ENCODE data around the gene TNNI3K.
"Not testable (repeated sequence)": the region's sequence is repeated elsewhere in the genome, so short reads cannot be mapped to it uniquely, and the experiment has no call there.

Gene TNNI3K, protein sequence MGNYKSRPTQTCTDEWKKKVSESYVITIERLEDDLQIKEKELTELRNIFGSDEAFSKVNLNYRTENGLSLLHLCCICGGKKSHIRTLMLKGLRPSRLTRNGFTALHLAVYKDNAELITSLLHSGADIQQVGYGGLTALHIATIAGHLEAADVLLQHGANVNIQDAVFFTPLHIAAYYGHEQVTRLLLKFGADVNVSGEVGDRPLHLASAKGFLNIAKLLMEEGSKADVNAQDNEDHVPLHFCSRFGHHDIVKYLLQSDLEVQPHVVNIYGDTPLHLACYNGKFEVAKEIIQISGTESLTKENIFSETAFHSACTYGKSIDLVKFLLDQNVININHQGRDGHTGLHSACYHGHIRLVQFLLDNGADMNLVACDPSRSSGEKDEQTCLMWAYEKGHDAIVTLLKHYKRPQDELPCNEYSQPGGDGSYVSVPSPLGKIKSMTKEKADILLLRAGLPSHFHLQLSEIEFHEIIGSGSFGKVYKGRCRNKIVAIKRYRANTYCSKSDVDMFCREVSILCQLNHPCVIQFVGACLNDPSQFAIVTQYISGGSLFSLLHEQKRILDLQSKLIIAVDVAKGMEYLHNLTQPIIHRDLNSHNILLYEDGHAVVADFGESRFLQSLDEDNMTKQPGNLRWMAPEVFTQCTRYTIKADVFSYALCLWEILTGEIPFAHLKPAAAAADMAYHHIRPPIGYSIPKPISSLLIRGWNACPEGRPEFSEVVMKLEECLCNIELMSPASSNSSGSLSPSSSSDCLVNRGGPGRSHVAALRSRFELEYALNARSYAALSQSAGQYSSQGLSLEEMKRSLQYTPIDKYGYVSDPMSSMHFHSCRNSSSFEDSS

GRCh38 chr1:74235153-74235552 is at the start of gene TNNI3K:
Gene TNNI3K, plus strand, starts transcription at chr1:74235387. Its CDS starts 65 bp downstream, at chr1:74235452.
- no peak for DNase-seq

- no peak for DNase-seq
Measured at GRCh38 chr1:74193908-74194307, 41.3 kb upstream of the TNNI3K start.

GRCh38 chr1:74195339-74195738 is 39.8 kb upstream of the TNNI3K start:
- no peak for DNase-seq

DNA sequence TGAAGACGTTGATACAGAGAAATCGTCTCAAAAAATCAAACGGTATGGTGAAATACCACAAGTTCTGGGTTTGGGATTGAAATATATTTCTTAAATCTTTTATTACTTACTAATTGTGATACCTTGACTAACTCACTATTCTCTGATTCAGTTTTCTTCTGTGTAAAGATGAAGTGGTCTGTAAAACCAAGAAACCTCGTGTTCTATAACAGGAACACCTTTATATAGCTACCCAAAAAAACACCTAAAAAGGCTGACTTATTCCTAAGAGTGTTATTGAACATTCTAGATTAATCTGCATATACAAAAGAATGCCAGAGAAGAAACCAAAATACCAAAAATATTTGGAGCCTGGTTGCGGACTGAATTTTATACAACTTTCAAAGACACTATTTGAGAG is 37.9 kb upstream of the TNNI3K start:
- no peak for DNase-seq

DNA sequence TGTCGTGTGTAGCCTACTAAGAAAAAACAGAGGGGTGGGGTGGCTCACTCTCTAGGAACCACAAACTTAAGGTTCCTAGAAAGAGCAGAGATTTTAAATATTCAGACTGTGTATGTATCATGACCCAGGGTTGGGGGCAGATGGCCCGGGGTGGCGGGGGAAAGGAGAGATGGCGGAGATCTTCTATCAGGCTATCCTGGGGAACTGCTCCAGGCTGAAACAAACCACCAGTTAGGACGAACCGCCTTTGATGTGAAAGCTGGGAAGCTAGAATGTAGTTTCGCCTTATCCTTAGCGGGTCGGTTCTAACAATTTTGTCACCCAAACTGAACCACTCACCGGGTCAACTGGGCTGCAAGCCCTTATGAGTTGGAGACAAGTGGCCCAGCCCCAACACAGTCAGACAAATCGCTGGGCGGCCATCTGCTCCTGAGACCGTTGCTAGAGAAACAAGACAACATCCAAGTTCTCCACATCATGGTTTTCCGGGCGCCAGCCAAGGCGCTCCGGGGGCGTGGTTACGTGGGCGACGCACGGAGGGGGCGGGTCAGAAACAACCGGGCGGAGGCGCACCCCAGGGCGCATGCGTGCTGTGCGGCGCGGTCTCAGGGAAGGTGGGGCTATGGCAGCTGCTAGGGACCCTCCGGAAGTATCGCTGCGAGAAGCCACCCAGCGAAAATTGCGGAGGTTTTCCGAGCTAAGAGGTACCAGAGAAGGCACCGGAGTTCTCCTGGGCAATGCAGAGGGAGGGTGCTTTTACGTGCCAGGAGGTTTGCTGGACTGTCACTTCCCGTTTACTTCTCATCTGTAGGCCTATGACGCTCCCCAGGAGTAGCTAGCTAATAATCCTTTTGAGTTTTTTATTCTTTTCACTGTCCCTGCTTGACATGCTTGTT is 37.3 kb upstream of the TNNI3K start, which contains the start of the genes FPGT and LRRIQ3:
TSS of gene FPGT (plus strand) at position 586 of the 896 bp plus-strand sequence. CDS start at position 623, 37 bp downstream.
TSS of gene LRRIQ3 (minus strand) at position 520 of the 896 bp plus-strand sequence. CDS start 14,492 bp downstream, outside the sequence.
- peak; percentile 61 for DNase-seq

DNA sequence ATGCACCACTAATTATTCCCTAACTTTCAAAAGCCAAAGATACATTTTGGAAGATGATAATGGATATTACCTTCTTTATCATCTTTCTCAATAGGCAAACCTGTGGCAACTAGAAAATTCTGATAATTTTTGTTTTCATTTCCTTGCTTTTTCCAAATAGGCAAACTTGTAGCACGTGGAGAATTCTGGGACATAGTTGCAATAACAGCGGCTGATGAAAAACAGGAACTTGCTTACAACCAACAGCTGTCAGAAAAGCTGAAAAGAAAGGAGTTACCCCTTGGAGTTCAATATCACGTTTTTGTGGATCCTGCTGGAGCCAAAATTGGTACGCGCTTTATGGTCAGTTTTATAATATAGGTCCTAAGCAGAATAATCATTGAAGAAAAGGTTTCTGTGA is 35.7 kb upstream of the TNNI3K start:
- DNase-seq, result no peak

- DNase-seq, result no peak
Measured at GRCh38 chr1:74205266-74205665, 29.9 kb upstream of the TNNI3K start.

DNA sequence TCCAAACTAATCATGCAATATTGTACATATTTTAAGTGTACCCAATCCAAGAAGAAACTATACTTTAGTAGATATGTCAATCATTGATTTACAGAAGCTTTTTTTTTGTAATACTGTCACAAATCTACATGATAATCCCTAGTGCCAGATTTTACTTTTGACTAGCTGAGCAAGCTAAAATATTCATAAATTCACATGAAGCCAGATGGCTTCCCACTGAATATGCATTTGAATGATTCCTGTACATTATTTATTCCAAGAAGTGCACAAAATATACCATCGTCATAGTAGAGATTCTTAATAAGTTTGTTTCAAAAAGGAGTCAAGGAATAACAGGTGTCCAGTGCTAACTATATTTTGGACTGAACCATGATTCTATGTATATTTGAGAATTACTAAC is 20.0 kb upstream of the TNNI3K start:
- no peak for DNase-seq

- DNase-seq, result no peak
Measured at GRCh38 chr1:74222701-74223100, 12.5 kb upstream of the TNNI3K start.

- no peak for DNase-seq
Measured at GRCh38 chr1:74223453-74223852, 11.7 kb upstream of the TNNI3K start.

- no peak for DNase-seq
Measured at GRCh38 chr1:74236440-74236839, 1.3 kb downstream of the TNNI3K start.

GRCh38 chr1:74237035-74237434 is 1.8 kb downstream of the TNNI3K start:
- DNase-seq, result no peak

- DNase-seq, result no peak
Measured at GRCh38 chr1:74237787-74238186, 2.6 kb downstream of the TNNI3K start.

GRCh38 chr1:74245168-74245772 is 10.1 kb downstream of the TNNI3K start:
- peak; percentile 83 for DNase-seq

DNA sequence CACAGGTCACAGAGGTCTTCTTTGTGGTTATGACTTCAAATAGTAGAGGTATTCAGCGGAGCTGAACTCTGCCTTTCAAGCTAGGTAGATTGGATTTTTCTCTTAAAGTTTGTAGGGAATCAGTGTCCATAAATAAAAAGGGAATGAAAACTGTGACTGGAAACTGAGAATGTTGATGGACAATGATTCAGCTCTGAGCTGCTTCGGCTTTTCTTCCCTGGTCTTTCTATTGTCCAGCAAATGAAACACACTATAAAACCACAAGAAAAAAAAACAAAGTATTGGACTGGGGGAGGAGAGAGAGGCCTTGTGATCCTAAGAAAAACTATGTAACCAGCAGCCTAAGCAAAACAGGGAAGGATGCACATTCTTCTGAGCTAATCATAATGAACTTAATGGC is 11.1 kb downstream of the TNNI3K start:
- no peak for DNase-seq

- no peak for DNase-seq
Measured at GRCh38 chr1:74247881-74248528, 12.8 kb downstream of the TNNI3K start.

GRCh38 chr1:74253243-74253824 is 18.1 kb downstream of the TNNI3K start:
- DNase-seq, result not testable (repeated sequence)

- DNase-seq, result no peak
Measured at GRCh38 chr1:74266001-74266400, 30.8 kb downstream of the TNNI3K start.

DNA sequence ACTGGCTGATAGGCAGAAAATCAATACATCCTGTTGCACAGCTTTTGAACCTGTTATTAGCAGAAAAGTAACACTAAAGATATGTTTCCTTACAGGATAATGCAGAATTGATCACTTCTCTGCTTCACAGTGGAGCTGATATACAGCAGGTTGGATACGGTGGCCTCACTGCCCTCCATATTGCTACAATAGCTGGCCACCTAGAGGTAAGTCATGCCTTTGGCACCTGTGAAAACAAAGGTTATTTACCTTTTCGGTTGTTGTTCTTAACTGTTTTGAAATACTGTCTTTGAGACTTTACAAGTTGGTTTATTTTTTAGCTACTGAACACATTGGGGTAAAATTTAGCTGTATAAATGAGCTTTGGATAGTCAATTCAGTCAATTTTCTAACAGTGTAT is 36.3 kb downstream of the TNNI3K start:
- DNase-seq, result no peak

- DNase-seq, result no peak
Measured at GRCh38 chr1:74280642-74281396, 45.6 kb downstream of the TNNI3K start.

- no peak for DNase-seq
Measured at GRCh38 chr1:74286414-74286813, 51.2 kb downstream of the TNNI3K start.

Measured in DMS79 (cell line).